ENCODE measurements around the gene CCL19. TPM values are rescaled to one million over a fixed set of nuclear protein-coding genes. Genes with fewer than 3 reads are reported as not detected.

The CCL19 gene
- total RNA-seq, 1 donor from 2014 or later: not detected

GRCh38 chr9:34659592-34660253 lies 31.4 kb downstream of the CCL19 start:
- Mint-ChIP-seq H3K27me3 (ENCODE audit: low read depth) (no peaks in the 10 kb centered on the region), H3K36me3 (ENCODE audit: low read depth) (peaks cover 4% of the 10 kb centered on the region), H3K4me1 (ENCODE audit: low read depth) (peaks cover 14% of the 10 kb centered on the region), H3K4me3 (ENCODE audit: unreplicated experiment) (no peak overlapping the region), H3K27ac (ENCODE audit: unreplicated experiment) (no peak overlapping the region), H3K9me3 (ENCODE audit: low read depth) (no peaks in the 10 kb centered on the region)
- no peak for DNase-seq (ENCODE audit: low spot score)
- TF ChIP-seq CTCF (IDR thresholded peaks at IDR 0.05): no peak

GRCh38 chr9:34658461-34658860 lies 32.6 kb downstream of the CCL19 start:
- no peaks in the 10 kb centered on the region for H3K27me3 Mint-ChIP-seq (ENCODE audit: low read depth)
- H3K36me3 Mint-ChIP-seq (ENCODE audit: low read depth): peaks cover 4% of the 10 kb centered on the region
- TF ChIP-seq CTCF (IDR thresholded peaks at IDR 0.05): no peak
- H3K27ac Mint-ChIP-seq (ENCODE audit: unreplicated experiment): no peak overlapping the region
- no peak overlapping the region for H3K4me3 Mint-ChIP-seq (ENCODE audit: unreplicated experiment)
- peak; percentile 85 for DNase-seq (ENCODE audit: low spot score)
- H3K4me1 Mint-ChIP-seq (ENCODE audit: low read depth): peaks cover 19% of the 10 kb centered on the region
- H3K9me3 Mint-ChIP-seq (ENCODE audit: low read depth): no peaks in the 10 kb centered on the region

- peaks cover 4% of the 10 kb centered on the region for H3K36me3 Mint-ChIP-seq (ENCODE audit: low read depth)
- H3K4me3 Mint-ChIP-seq (ENCODE audit: unreplicated experiment): no peak overlapping the region
- TF ChIP-seq CTCF (IDR thresholded peaks at IDR 0.05): no peak
- H3K4me1 Mint-ChIP-seq (ENCODE audit: low read depth): peaks cover 33% of the 10 kb centered on the region
- H3K9me3 Mint-ChIP-seq (ENCODE audit: low read depth): no peaks in the 10 kb centered on the region
- H3K27ac Mint-ChIP-seq (ENCODE audit: unreplicated experiment): no peak overlapping the region
- no peaks in the 10 kb centered on the region for H3K27me3 Mint-ChIP-seq (ENCODE audit: low read depth)
- no peak for DNase-seq (ENCODE audit: low spot score)
These were observed 34.1 kb downstream of the CCL19 start for GRCh38 chr9:34656992-34657391.

- no peak for TF ChIP-seq CTCF (IDR thresholded peaks at IDR 0.05)
- Mint-ChIP-seq H3K4me1 (ENCODE audit: low read depth) (peaks cover 48% of the 10 kb centered on the region), H3K27me3 (ENCODE audit: low read depth) (no peaks in the 10 kb centered on the region), H3K27ac (ENCODE audit: unreplicated experiment) (no peak overlapping the region), H3K4me3 (ENCODE audit: unreplicated experiment) (no peak overlapping the region), H3K9me3 (ENCODE audit: low read depth) (no peaks in the 10 kb centered on the region), H3K36me3 (ENCODE audit: low read depth) (peaks cover 2% of the 10 kb centered on the region)
- no peak for DNase-seq (ENCODE audit: low spot score)
These were observed 35.7 kb downstream of the CCL19 start for GRCh38 chr9:34655394-34655793.

GRCh38 chr9:34654323-34655051 lies 36.6 kb downstream of the CCL19 start:
- peak overlapping the region; percentile 37 for H3K4me3 Mint-ChIP-seq (ENCODE audit: unreplicated experiment)
- peak overlapping the region; percentile 98 for H3K27ac Mint-ChIP-seq (ENCODE audit: unreplicated experiment)

More at GRCh38 chr9:34654323-34655051, 36.6 kb downstream of the CCL19 start:
- Mint-ChIP-seq H3K9me3 (ENCODE audit: low read depth) (no peaks in the 10 kb centered on the region), H3K27me3 (ENCODE audit: low read depth) (no peaks in the 10 kb centered on the region), H3K36me3 (ENCODE audit: low read depth) (peaks cover 4% of the 10 kb centered on the region), H3K4me1 (ENCODE audit: low read depth) (peaks cover 48% of the 10 kb centered on the region)
- no peak for TF ChIP-seq CTCF (IDR thresholded peaks at IDR 0.05)
- DNase-seq (ENCODE audit: low spot score): peak; percentile 79

Data from chondrocyte (in vitro differentiated cells).